Neural cell (in vitro differentiated cells): ENCODE results near the gene RPL14. TPM values are rescaled to one million over a fixed set of nuclear protein-coding genes. Genes with fewer than 3 reads are reported as not detected.

Experiments used
- H2AFZ ChIP-seq: fragments of 200-600, 300-800 bp; sonication (generic), shearing (Covaris generic); 2 replicates; pipeline ENCODE4 v1.6.0; 2014; ENCODE audit warnings: low read depth, mild to moderate bottlenecking, antibody characterized with exemption, low read length, moderate library complexity
- H3F3A ChIP-seq: fragments of 200-600 bp; shearing (Covaris generic); 2 replicates; pipeline ENCODE4 v1.6.1; 2016; ENCODE audit warnings: mild to moderate bottlenecking, moderate library complexity, mixed read lengths, antibody characterized with exemption, low read length; ENCODE audit not compliant: insufficient read depth, poor library complexity, severe bottlenecking
- H3K27ac ChIP-seq: fragments of 200-600, 300-800 bp; sonication (generic), shearing (Covaris generic); 2 replicates; pipeline ENCODE4 v1.5.1; 2014; ENCODE audit warnings: mild to moderate bottlenecking, low read length, moderate library complexity
- H3K27me3 ChIP-seq: fragments of 300-800, 200-600 bp; sonication (generic), shearing (Covaris generic); 2 replicates; pipeline ENCODE4 v1.6.0; 2014; ENCODE audit warnings: mild to moderate bottlenecking, low read depth, low read length, moderate library complexity; ENCODE audit not compliant: insufficient read depth
- H3K36me3 ChIP-seq: fragments of 300-800, 200-600 bp; sonication (generic), shearing (Covaris generic); 2 replicates; pipeline ENCODE4 v1.5.1; 2014; ENCODE audit warnings: mild to moderate bottlenecking, antibody characterized with exemption, low read length, moderate library complexity; ENCODE audit not compliant: insufficient read depth
- H3K4me2 ChIP-seq: fragments of 300-800, 200-600 bp; sonication (generic), shearing (Covaris generic); 2 replicates; pipeline ENCODE4 v1.6.0; 2014; ENCODE audit warnings: mild to moderate bottlenecking, low read length
- H3K4me3 ChIP-seq: fragments of 300-800, 200-600 bp; sonication (generic), shearing (Covaris generic); 2 replicates; pipeline ENCODE4 v1.5.1; 2014; ENCODE audit warnings: mild to moderate bottlenecking, low read length, moderate library complexity
- H3K79me2 ChIP-seq: fragments of 200-600 bp; shearing (Covaris generic); replicated peaks from 2 replicates; pipeline ENCODE4 v1.6.0; 2014; ENCODE audit warnings: mild to moderate bottlenecking, low read length, moderate library complexity; ENCODE audit not compliant: insufficient read depth
- H3K9ac ChIP-seq: fragments of 300-800, 200-600 bp; sonication (generic), shearing (Covaris generic); 2 replicates; pipeline ENCODE4 v1.6.1; 2016; ENCODE audit warnings: mild to moderate bottlenecking, low read length, mixed read lengths
- H3K9me2 ChIP-seq: fragments of 200-600 bp; shearing (Covaris generic); 2 replicates; pipeline ENCODE4 v1.6.1; 2016; ENCODE audit warnings: mild to moderate bottlenecking, low read length, mixed read lengths; ENCODE audit not compliant: insufficient read depth
- H3K9me3 ChIP-seq: fragments of 200-600, 300-800 bp; sonication (generic), shearing (Covaris generic); 2 replicates; pipeline ENCODE4 v1.6.1; 2016; ENCODE audit warnings: mild to moderate bottlenecking, mixed run types, low read length, moderate library complexity, mixed read lengths
- H4K20me1 ChIP-seq: fragments of 200-600 bp; shearing (Covaris generic); 2 replicates; pipeline ENCODE4 v1.6.1; 2016; ENCODE audit warnings: mild to moderate bottlenecking, mixed run types; ENCODE audit not compliant: insufficient read depth
- CTCF ChIP-seq: fragments of 450-650 bp; IDR thresholded peaks from 2 replicates; pipeline ENCODE4 v1.5.1; 2014; ENCODE audit warnings: antibody characterized with exemption, mild to moderate bottlenecking, moderate library complexity; ENCODE audit not compliant: poor library complexity, severe bottlenecking
- EP300 ChIP-seq: fragments of 450-650 bp; conservative IDR thresholded peaks from 2 replicates; pipeline ENCODE4 v1.6.1; 2014; ENCODE audit warnings: antibody characterized with exemption, mild to moderate bottlenecking, moderate library complexity; ENCODE audit not compliant: poor library complexity, severe bottlenecking
- EZH2 ChIP-seq: fragments of 200-600, 300-800 bp; shearing (Covaris generic), sonication (generic); IDR thresholded peaks from 2 replicates; pipeline ENCODE4 v1.6.1; 2014; ENCODE audit warnings: antibody characterized with exemption, low read length, borderline replicate concordance, mild to moderate bottlenecking; ENCODE audit not compliant: insufficient read depth, poor library complexity, severe bottlenecking
- MXI1 ChIP-seq: fragments of 450-650 bp; conservative IDR thresholded peaks from 2 replicates; pipeline ENCODE4 v1.6.1; 2014; ENCODE audit warnings: antibody characterized with exemption, mild to moderate bottlenecking; ENCODE audit not compliant: poor library complexity, severe bottlenecking
- POLR2AphosphoS5 ChIP-seq: IDR thresholded peaks from 2 replicates; pipeline ENCODE4 v1.6.1; 2012
- RAD21 ChIP-seq: fragments of 450-650 bp; conservative IDR thresholded peaks from 2 replicates; pipeline ENCODE4 v1.6.1; 2014; ENCODE audit warnings: antibody characterized with exemption, mild to moderate bottlenecking, moderate library complexity
- REST ChIP-seq: IDR thresholded peaks from 2 replicates; pipeline ENCODE4 v1.6.1; 2012; ENCODE audit warnings: borderline replicate concordance
- SMC3 ChIP-seq: fragments of 450-650 bp; conservative IDR thresholded peaks from 2 replicates; pipeline ENCODE4 v1.6.1; 2014; ENCODE audit warnings: antibody characterized with exemption, mild to moderate bottlenecking, moderate library complexity; ENCODE audit not compliant: poor library complexity
- TAF1 ChIP-seq: IDR thresholded peaks from 2 replicates; pipeline ENCODE4 v1.6.1; 2012; ENCODE audit warnings: low read depth
- polyA plus RNA-seq: library from polyadenylated mRNA; depleted of rRNA; stranded (reverse); fragments of >200 nt; gene quantifications from 2 replicates; pipeline ENCODE4 v1.2.3, GENCODE V29; 2014

RPL14 gene
- polyA plus RNA-seq, 1 donor from 2014 or later: 273 TPM

- Histone ChIP-seq H3K36me3 (no peaks in the 10 kb centered on the region), H3K9me2 (no peaks in the 10 kb centered on the region), H3K9ac (peak overlapping the region; percentile 81), H3K27ac (no peak overlapping the region), H2AFZ (peak overlapping the region; percentile 100), H3K4me2 (peak overlapping the region; percentile 69), H4K20me1 (no peaks in the 10 kb centered on the region), H3F3A (no peaks in the 10 kb centered on the region), H3K79me2 (peaks cover 30% of the 10 kb centered on the region), H3K27me3 (no peaks in the 10 kb centered on the region), H3K4me3 (peak overlapping the region; percentile 83), H3K9me3 (no peaks in the 10 kb centered on the region)
- no peak for TF ChIP-seq TAF1
- no peak for TF ChIP-seq SMC3
- TF ChIP-seq CTCF: no peak
- no peak for TF ChIP-seq REST
These were observed 47.7 kb downstream of the RPL14 start for GRCh38 chr3:40504636-40505430.

GRCh38 chr3:40505599-40506462, 48.7 kb downstream of the RPL14 start, which contains the start of gene ZNF620:
ZNF620 (plus strand) TSS chr3:40506039; CDS start chr3:40506353, 314 bp downstream.
- H3K27me3 ChIP-seq: no peaks in the 10 kb centered on the region
- H3K9me3 ChIP-seq: no peaks in the 10 kb centered on the region
- peak within 1 kb of the TSS; percentile 83 for H3K4me3 ChIP-seq
- H3K9ac ChIP-seq: peak within 1 kb of the TSS; percentile 81
- H3K79me2 ChIP-seq: peaks cover 33% of the 10 kb centered on the region
- no peaks in the 10 kb centered on the region for H4K20me1 ChIP-seq
- H3K9me2 ChIP-seq: no peaks in the 10 kb centered on the region
- H3K4me2 ChIP-seq: peak within 1 kb of the TSS; percentile 99
- no peaks in the 10 kb centered on the region for H3K36me3 ChIP-seq
- TF ChIP-seq EP300 (peak; percentile 58), MXI1 (peak; percentile 84), RAD21 (peak; percentile 28), POLR2AphosphoS5 (peak; percentile 75), EZH2 (no peak), SMC3 (peak; percentile 47), REST (peak; percentile 67), TAF1 (no peak), CTCF (peak; percentile 59)
- H3F3A ChIP-seq: no peaks in the 10 kb centered on the region
- peak within 1 kb of the TSS; percentile 87 for H3K27ac ChIP-seq
- peak within 1 kb of the TSS; percentile 100 for H2AFZ ChIP-seq
